ENCODE measurements around the gene FLCN.

FLCN gene

GRCh38 chr17:17246879-17247278, 9.9 kb upstream of the FLCN start:
- TF ChIP-seq GATA3 (IDR thresholded peaks at IDR 0.05; ENCODE audit: low read depth, low read length) (no peak), GATA2 (IDR thresholded peaks at IDR 0.05; ENCODE audit: low read depth, low read length) (no peak)

GRCh38 chr17:17243163-17243562, 6.2 kb upstream of the FLCN start:
- no peak for TF ChIP-seq GATA2 (IDR thresholded peaks at IDR 0.05; ENCODE audit: low read depth, low read length)

- TF ChIP-seq GATA3 (IDR thresholded peaks at IDR 0.05; ENCODE audit: low read depth, low read length): no peak
- TF ChIP-seq GATA2 (IDR thresholded peaks at IDR 0.05; ENCODE audit: low read depth, low read length): no peak
Measured at GRCh38 chr17:17242246-17242645, 5.3 kb upstream of the FLCN start.

GRCh38 chr17:17241656-17242055, 4.7 kb upstream of the FLCN start:
- no peak for TF ChIP-seq GATA2 (IDR thresholded peaks at IDR 0.05; ENCODE audit: low read depth, low read length)
- no peak for TF ChIP-seq GATA3 (IDR thresholded peaks at IDR 0.05; ENCODE audit: low read depth, low read length)

GRCh38 chr17:17239832-17240231, 2.9 kb upstream of the FLCN start:
- TF ChIP-seq GATA2 (IDR thresholded peaks at IDR 0.05; ENCODE audit: low read depth, low read length) (no peak), GATA3 (IDR thresholded peaks at IDR 0.05; ENCODE audit: low read depth, low read length) (no peak)

GRCh38 chr17:17236295-17237025, 508 bp downstream of the FLCN start:
- no peak for TF ChIP-seq GATA3 (IDR thresholded peaks at IDR 0.05; ENCODE audit: low read depth, low read length)
- peak; percentile 74 for TF ChIP-seq GATA2 (IDR thresholded peaks at IDR 0.05; ENCODE audit: low read depth, low read length)

- TF ChIP-seq GATA2 (IDR thresholded peaks at IDR 0.05; ENCODE audit: low read depth, low read length) (no peak), GATA3 (IDR thresholded peaks at IDR 0.05; ENCODE audit: low read depth, low read length) (no peak)
Measured at GRCh38 chr17:17235212-17236174, 1.5 kb downstream of the FLCN start.

GRCh38 chr17:17232303-17232621, 4.7 kb downstream of the FLCN start:
- no peak for TF ChIP-seq GATA2 (IDR thresholded peaks at IDR 0.05; ENCODE audit: low read depth, low read length)
- TF ChIP-seq GATA3 (IDR thresholded peaks at IDR 0.05; ENCODE audit: low read depth, low read length): no peak

- TF ChIP-seq GATA3 (IDR thresholded peaks at IDR 0.05; ENCODE audit: low read depth, low read length): no peak
- no peak for TF ChIP-seq GATA2 (IDR thresholded peaks at IDR 0.05; ENCODE audit: low read depth, low read length)
Measured at GRCh38 chr17:17231621-17232302, 5.2 kb downstream of the FLCN start.

GRCh38 chr17:17229416-17230384, 7.3 kb downstream of the FLCN start:
- TF ChIP-seq GATA3 (IDR thresholded peaks at IDR 0.05; ENCODE audit: low read depth, low read length) (no peak), GATA2 (IDR thresholded peaks at IDR 0.05; ENCODE audit: low read depth, low read length) (no peak)

GRCh38 chr17:17228521-17229279, 8.3 kb downstream of the FLCN start:
- TF ChIP-seq GATA3 (IDR thresholded peaks at IDR 0.05; ENCODE audit: low read depth, low read length): no peak
- TF ChIP-seq GATA2 (IDR thresholded peaks at IDR 0.05; ENCODE audit: low read depth, low read length): no peak

GRCh38 chr17:17227608-17228520, 9.1 kb downstream of the FLCN start:
- TF ChIP-seq GATA3 (IDR thresholded peaks at IDR 0.05; ENCODE audit: low read depth, low read length): no peak
- no peak for TF ChIP-seq GATA2 (IDR thresholded peaks at IDR 0.05; ENCODE audit: low read depth, low read length)
